KMS-11 (cell line): Measurements from ENCODE around the gene MPV17L.
"Not testable (repeated sequence)": the region's sequence is repeated elsewhere in the genome, so short reads cannot be mapped to it uniquely, and the experiment has no call there.

ENCODE experiments used
- H2AFZ ChIP-seq: fragments of 200-600 bp; sonication (generic); 2 replicates; pipeline ENCODE4 v1.6.1; 2016; ENCODE audit warnings: antibody characterized with exemption, mixed run types, low read depth
- H3K27ac ChIP-seq: fragments of 200-600 bp; sonication (generic); 2 replicates; pipeline ENCODE4 v1.6.1; 2016; ENCODE audit warnings: mild to moderate bottlenecking, mixed run types
- H3K27me3 ChIP-seq: fragments of 200-600 bp; sonication (generic); 2 replicates; pipeline ENCODE4 v1.6.1; 2017; ENCODE audit warnings: mild to moderate bottlenecking, low read depth, mixed run types, moderate library complexity; ENCODE audit not compliant: insufficient read depth
- H3K36me3 ChIP-seq: fragments of 200-600 bp; sonication (generic); 2 replicates; pipeline ENCODE4 v1.6.1; 2017; ENCODE audit warnings: mild to moderate bottlenecking, mixed run types; ENCODE audit not compliant: insufficient read depth
- H3K4me1 ChIP-seq: fragments of 200-600 bp; sonication (generic); 2 replicates; pipeline ENCODE4 v1.6.1; 2016; ENCODE audit warnings: mild to moderate bottlenecking, low read depth, mixed run types; ENCODE audit not compliant: poor library complexity, severe bottlenecking
- H3K4me2 ChIP-seq: fragments of 200-600 bp; sonication (generic); 2 replicates; pipeline ENCODE4 v1.7.0; 2016; ENCODE audit warnings: mild to moderate bottlenecking, mixed run types
- H3K4me3 ChIP-seq: fragments of 200-600 bp; sonication (generic); IDR thresholded peaks from 2 replicates; pipeline ENCODE4 v1.6.1; 2017; ENCODE audit warnings: low read depth, low read length, mixed read lengths; ENCODE audit not compliant: insufficient read depth
- H3K79me2 ChIP-seq: fragments of 200-600 bp; sonication (generic); 2 replicates; pipeline ENCODE4 v1.6.1; 2016; ENCODE audit warnings: low read depth, mixed run types; ENCODE audit not compliant: insufficient read depth
- H3K9ac ChIP-seq: fragments of 200-600 bp; sonication (generic); 2 replicates; pipeline ENCODE4 v1.6.1; 2016; ENCODE audit warnings: mild to moderate bottlenecking, mixed run types
- H4K20me1 ChIP-seq: fragments of 200-600 bp; sonication (generic); 2 replicates; pipeline ENCODE4 v1.6.1; 2016; ENCODE audit warnings: mild to moderate bottlenecking, mixed run types; ENCODE audit not compliant: insufficient read depth

Gene MPV17L

DNA sequence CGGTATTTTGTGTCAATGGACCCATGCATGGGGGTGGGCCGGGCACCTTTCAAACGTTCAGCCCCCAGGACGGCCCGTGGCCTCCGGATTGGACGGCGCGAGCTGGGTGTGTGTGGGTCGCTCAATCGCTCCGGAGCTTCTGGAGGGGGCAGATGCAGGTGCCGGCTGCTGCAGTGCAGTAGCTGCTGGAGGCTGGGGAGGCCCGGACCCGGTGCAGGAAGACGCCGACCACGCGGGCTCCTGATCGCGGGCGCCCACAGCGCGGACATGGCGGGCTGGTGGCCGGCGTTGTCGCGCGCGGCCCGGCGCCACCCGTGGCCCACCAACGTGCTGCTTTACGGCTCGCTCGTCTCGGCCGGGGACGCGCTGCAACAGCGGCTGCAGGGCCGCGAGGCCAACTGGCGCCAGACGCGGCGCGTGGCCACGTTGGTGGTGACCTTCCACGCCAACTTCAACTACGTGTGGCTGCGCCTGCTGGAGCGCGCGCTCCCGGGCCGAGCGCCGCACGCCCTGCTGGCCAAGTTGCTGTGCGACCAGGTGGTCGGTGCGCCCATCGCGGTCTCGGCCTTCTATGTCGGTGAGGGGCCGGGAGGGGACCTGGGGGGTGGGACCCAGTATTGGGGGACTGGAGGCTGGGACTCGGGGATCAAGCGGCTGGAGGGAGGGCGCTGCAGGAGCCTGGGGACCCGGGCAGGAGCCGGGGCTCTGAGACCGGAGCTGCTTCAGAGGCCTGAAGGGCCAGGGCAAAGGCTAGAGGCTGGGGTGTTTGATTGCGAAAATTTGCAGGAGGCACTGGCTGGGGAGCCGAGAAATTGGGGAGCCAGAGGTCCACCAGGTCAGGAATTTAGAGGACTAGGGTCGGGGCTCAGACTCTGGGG, at the start of gene MPV17L:
Gene MPV17L (plus strand): TSS at position 124 of the 878 bp plus-strand sequence. CDS start 144 bp downstream, at position 268.
- not testable (repeated sequence) for H4K20me1 ChIP-seq, H3K9ac ChIP-seq, H3K27ac ChIP-seq, H3K4me3 ChIP-seq, H3K4me2 ChIP-seq, H2AFZ ChIP-seq, H3K79me2 ChIP-seq, H3K4me1 ChIP-seq, H3K36me3 ChIP-seq, H3K27me3 ChIP-seq

GRCh38 chr16:15348721-15349120, 46.8 kb upstream of the MPV17L start:
- H3K27ac ChIP-seq, H3K4me2 ChIP-seq, H3K79me2 ChIP-seq: not testable (repeated sequence)

GRCh38 chr16:15351251-15351650, 44.3 kb upstream of the MPV17L start:
- H3K36me3 ChIP-seq, H3K27ac ChIP-seq, H4K20me1 ChIP-seq, H3K27me3 ChIP-seq, H3K9ac ChIP-seq, H2AFZ ChIP-seq, H3K4me2 ChIP-seq, H3K4me3 ChIP-seq, H3K4me1 ChIP-seq, H3K79me2 ChIP-seq: not testable (repeated sequence)

More at GRCh38 chr16:15348721-15349120, 46.8 kb upstream of the MPV17L start:
- H4K20me1 ChIP-seq, H3K4me1 ChIP-seq, H3K27me3 ChIP-seq, H3K4me3 ChIP-seq, H3K9ac ChIP-seq, H3K36me3 ChIP-seq, H2AFZ ChIP-seq: not testable (repeated sequence)

GRCh38 chr16:15351745-15352144, 43.8 kb upstream of the MPV17L start:
- not testable (repeated sequence) for H3K27ac ChIP-seq, H3K36me3 ChIP-seq, H2AFZ ChIP-seq, H3K9ac ChIP-seq, H4K20me1 ChIP-seq, H3K4me2 ChIP-seq, H3K27me3 ChIP-seq, H3K79me2 ChIP-seq, H3K4me1 ChIP-seq, H3K4me3 ChIP-seq

DNA sequence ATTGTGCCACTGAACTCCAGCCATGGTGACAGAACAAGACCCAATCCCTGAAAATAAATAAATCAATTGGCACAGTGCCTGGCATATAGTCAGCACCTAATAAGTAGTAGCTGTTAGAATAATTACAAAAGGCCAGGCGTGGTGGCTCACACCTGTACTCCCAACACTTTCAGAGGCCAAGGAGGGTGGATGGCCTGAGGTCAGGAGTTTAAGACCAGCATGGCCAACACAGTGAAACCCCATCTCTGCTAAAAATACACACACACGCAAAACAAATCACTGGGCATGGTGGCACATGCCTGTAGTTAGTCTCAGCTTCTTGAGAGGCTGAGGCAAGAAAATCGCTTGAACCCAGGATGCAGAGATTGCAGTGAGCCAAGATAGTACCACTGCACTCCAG, 42.7 kb upstream of the MPV17L start:
- not testable (repeated sequence) for H3K27ac ChIP-seq, H3K9ac ChIP-seq, H3K27me3 ChIP-seq, H3K4me1 ChIP-seq, H3K4me3 ChIP-seq, H3K4me2 ChIP-seq, H3K79me2 ChIP-seq, H3K36me3 ChIP-seq, H2AFZ ChIP-seq, H4K20me1 ChIP-seq

- not testable (repeated sequence) for H3K4me3 ChIP-seq, H3K9ac ChIP-seq, H4K20me1 ChIP-seq, H3K4me2 ChIP-seq, H3K36me3 ChIP-seq, H3K27ac ChIP-seq, H3K79me2 ChIP-seq, H3K4me1 ChIP-seq, H3K27me3 ChIP-seq, H2AFZ ChIP-seq
These were observed 40.7 kb upstream of the MPV17L start for GRCh38 chr16:15354846-15355245.

DNA sequence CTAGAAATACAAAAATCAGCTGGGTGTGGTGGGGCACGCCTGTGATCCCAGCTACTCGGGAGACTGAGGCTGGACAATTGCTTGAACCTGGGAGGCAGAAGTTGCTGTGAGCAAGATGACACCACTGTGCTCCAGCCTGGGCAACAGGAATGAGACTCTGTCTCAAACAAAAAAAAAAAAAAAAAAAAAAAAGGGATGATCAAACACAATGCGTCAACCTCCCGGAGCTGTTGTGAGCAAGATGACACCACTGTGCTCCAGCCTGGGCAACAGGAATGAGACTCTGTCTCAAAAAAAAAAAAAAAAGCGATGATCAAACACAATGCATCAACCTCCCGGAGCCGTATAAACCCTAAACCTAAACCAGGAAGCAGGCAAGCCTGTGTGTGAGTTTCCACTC, 38.1 kb upstream of the MPV17L start:
- not testable (repeated sequence) for H4K20me1 ChIP-seq, H3K36me3 ChIP-seq, H3K79me2 ChIP-seq, H3K9ac ChIP-seq, H3K27ac ChIP-seq, H3K4me1 ChIP-seq, H2AFZ ChIP-seq, H3K27me3 ChIP-seq, H3K4me2 ChIP-seq, H3K4me3 ChIP-seq

- not testable (repeated sequence) for H3K9ac ChIP-seq, H3K4me1 ChIP-seq, H4K20me1 ChIP-seq, H3K36me3 ChIP-seq, H3K4me2 ChIP-seq, H3K79me2 ChIP-seq, H3K4me3 ChIP-seq, H3K27me3 ChIP-seq, H3K27ac ChIP-seq, H2AFZ ChIP-seq
These were observed 17.4 kb upstream of the MPV17L start, which contains the start of gene NPIPA5 for GRCh38 chr16:15378194-15378593. Gene NPIPA5 (minus strand): TSS chr16:15378294. CDS start chr16:15378294, 0 bp downstream.

DNA sequence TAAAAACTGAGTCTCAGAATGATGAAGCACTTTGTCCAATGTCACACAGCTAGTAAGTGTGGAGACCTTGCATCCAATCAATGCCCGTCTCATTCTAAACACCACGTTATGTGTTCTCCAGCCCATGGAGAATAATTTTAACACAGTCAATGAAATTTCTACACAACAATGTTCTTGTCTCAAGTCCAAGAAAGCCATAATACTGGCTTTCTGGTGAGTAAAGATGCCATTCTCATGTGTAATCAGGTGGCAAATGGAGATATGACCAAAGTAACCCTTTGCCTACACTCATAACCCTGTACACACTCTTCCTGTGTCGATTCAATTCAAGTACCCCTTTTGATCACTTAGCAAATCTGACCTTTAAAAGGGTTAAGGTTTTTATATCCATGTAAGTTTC, 12.7 kb upstream of the MPV17L start:
- H3K4me1 ChIP-seq, H3K27ac ChIP-seq, H3K4me3 ChIP-seq, H3K9ac ChIP-seq, H4K20me1 ChIP-seq, H2AFZ ChIP-seq, H3K79me2 ChIP-seq, H3K4me2 ChIP-seq, H3K36me3 ChIP-seq, H3K27me3 ChIP-seq: not testable (repeated sequence)

DNA sequence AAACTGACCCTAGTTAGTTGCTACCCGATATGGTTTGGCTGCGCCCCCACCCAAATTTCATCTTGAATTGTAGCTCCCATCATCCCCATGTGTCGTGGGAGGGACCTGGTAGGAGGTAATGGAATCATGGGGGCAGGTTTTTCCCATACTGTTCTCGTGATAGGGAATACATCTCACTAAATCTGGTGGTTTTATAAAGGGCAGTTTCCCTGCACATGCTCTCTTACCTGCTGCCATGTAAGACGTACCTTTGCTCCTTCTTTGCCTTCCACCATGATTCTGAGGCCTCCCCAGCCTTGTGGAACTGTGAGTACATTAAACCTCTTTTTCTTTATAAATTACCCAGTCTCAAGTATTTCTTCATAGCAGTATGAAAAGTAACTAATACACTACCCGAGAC, 7.5 kb upstream of the MPV17L start:
- H3K4me2 ChIP-seq, H3K27me3 ChIP-seq, H2AFZ ChIP-seq, H3K9ac ChIP-seq, H3K4me1 ChIP-seq, H3K27ac ChIP-seq, H4K20me1 ChIP-seq, H3K36me3 ChIP-seq, H3K4me3 ChIP-seq, H3K79me2 ChIP-seq: not testable (repeated sequence)
